SK-N-SH (cell line): ENCODE measurements around the gene ADGRB2. TPM values are rescaled to one million over a fixed set of nuclear protein-coding genes. Genes with fewer than 3 reads are reported as not detected.

Experiments
- CTCF ChIA-PET: fragments of 300-600, 350-600 bp; formaldehyde crosslinking; extraction: SDS; loops from one replicate; lab custom pipeline; 2021; lab: Yijun Ruan, JAX
- POLR2A ChIA-PET: fragments of 350-600 bp; sonication (Branson Sonifier 250); formaldehyde crosslinking; extraction: SDS; loops from one replicate; lab custom pipeline; 2020; ENCODE audit warnings: antibody characterized with exemption, inconsistent platforms; lab: Yijun Ruan, JAX
- DNase-seq: peaks from one replicate; pipeline ENCODE4 v3.0.0; 2012
- H2AFZ ChIP-seq: fragments of 200-600 bp; sonication (generic); 2 replicates; pipeline ENCODE4 v1.8.1; 2016; ENCODE audit warnings: antibody characterized with exemption, mild to moderate bottlenecking, low read depth
- H3F3A ChIP-seq: fragments of 200-600 bp; sonication (generic); replicated peaks from 2 replicates; pipeline ENCODE3; 2016; ENCODE audit warnings: antibody characterized with exemption, mild to moderate bottlenecking; ENCODE audit not compliant: insufficient read depth
- H3K27ac ChIP-seq, 2 experiments: fragments of 200-500 bp in 1 of 2; fragments of 200-600 bp in 1 of 2; sonication (Bioruptor generic) in 1 of 2; sonication (generic), shearing (Covaris generic) in 1 of 2; 2 replicates each; pipeline versions ENCODE4 v1.5.1 to v1.6.1; 2014 to 2016; ENCODE audit warnings: low read depth in 2 of 2, inconsistent platforms in 1 of 2, low read length in 1 of 2, mild to moderate bottlenecking in 1 of 2, mixed read lengths in 1 of 2
- H3K27me3 ChIP-seq: fragments of 200-600 bp; sonication (generic), shearing (Covaris generic); 2 replicates; pipeline ENCODE4 v1.6.1; 2016; ENCODE audit warnings: mixed run types; ENCODE audit not compliant: insufficient read depth
- H3K36me3 ChIP-seq, 2 experiments: fragments of 200-500 bp in 1 of 2; fragments of 200-600 bp in 1 of 2; sonication (Bioruptor generic) in 1 of 2; sonication (generic) in 1 of 2; replicated peaks in 1 of 2; 2 replicates each; pipeline versions ENCODE3 to v1.5.1; 2014 to 2016; ENCODE audit warnings: low read length in 1 of 2, mild to moderate bottlenecking in 1 of 2; ENCODE audit not compliant: insufficient read depth in 2 of 2, control insufficient read depth in 1 of 2
- H3K4me1 ChIP-seq, 2 experiments: fragments of 200-500 bp in 1 of 2; fragments of 200-600 bp in 1 of 2; sonication (Bioruptor generic) in 1 of 2; sonication (generic), shearing (Covaris generic) in 1 of 2; 2 replicates each; pipeline versions ENCODE4 v1.5.1 to v1.6.1; 2014 to 2016; ENCODE audit warnings: low read depth in 1 of 2, low read length in 1 of 2, mixed run types in 1 of 2; ENCODE audit not compliant: insufficient read depth in 2 of 2, control insufficient read depth in 1 of 2
- H3K4me2 ChIP-seq: fragments of 200-600 bp; sonication (generic), shearing (Covaris generic); 2 replicates; pipeline ENCODE4 v1.6.1; 2017; ENCODE audit warnings: mixed run types
- H3K4me3 ChIP-seq, 2 experiments: fragments of 200-500 bp in 1 of 2; fragments of 200-600 bp in 1 of 2; sonication (Bioruptor generic) in 1 of 2; sonication (generic), shearing (Covaris generic) in 1 of 2; 2 replicates each; pipeline versions ENCODE4 v1.5.1 to v1.8.1; 2014 to 2016; ENCODE audit warnings: low read depth in 2 of 2, inconsistent platforms in 1 of 2, low read length in 1 of 2, mild to moderate bottlenecking in 1 of 2, mixed read lengths in 1 of 2, moderate library complexity in 1 of 2
- H3K79me2 ChIP-seq: fragments of 200-600 bp; sonication (generic); 2 replicates; pipeline ENCODE4 v1.8.1; 2017; ENCODE audit warnings: mild to moderate bottlenecking; ENCODE audit not compliant: insufficient read depth
- H3K9ac ChIP-seq: fragments of 200-600 bp; sonication (generic); 2 replicates; pipeline ENCODE4 v1.6.1; 2017; ENCODE audit warnings: mixed run types
- H3K9me2 ChIP-seq: fragments of 200-600 bp; sonication (generic); 2 replicates; pipeline ENCODE4 v1.6.1; 2017; ENCODE audit warnings: mixed run types
- H3K9me3 ChIP-seq: fragments of 200-600 bp; sonication (generic); 2 replicates; pipeline ENCODE4 v1.6.1; 2017; ENCODE audit warnings: mixed run types, mild to moderate bottlenecking, moderate library complexity
- H4K20me1 ChIP-seq: fragments of 200-600 bp; sonication (generic); 2 replicates; pipeline ENCODE4 v1.6.1; 2017; ENCODE audit warnings: mild to moderate bottlenecking, mixed run types; ENCODE audit not compliant: insufficient read depth
- FOXJ3 ChIP-seq: sonication (generic); formaldehyde crosslinking; IDR thresholded peaks from 2 replicates; pipeline ENCODE4 v1.5.1; 2020; ENCODE audit warnings: mild to moderate bottlenecking, missing genetic modification reagents
- FOXM1 ChIP-seq: IDR thresholded peaks from 2 replicates; pipeline ENCODE4 v1.4.0; 2012; ENCODE audit warnings: low read depth, mild to moderate bottlenecking
- SMC3 ChIP-seq: IDR thresholded peaks from 2 replicates; pipeline ENCODE4 v1.6.1; 2012; ENCODE audit warnings: low read depth, low read length, improper control_type of control experiment
- TAF1 ChIP-seq: IDR thresholded peaks from 2 replicates; pipeline ENCODE4 v1.6.1; 2012; ENCODE audit warnings: low read depth, mild to moderate bottlenecking, low read length, moderate library complexity, borderline replicate concordance
- USF1 ChIP-seq: IDR thresholded peaks from 2 replicates; pipeline ENCODE4 v1.4.0; 2012; ENCODE audit warnings: low read depth, borderline replicate concordance
- WGBS: methylation state at CpG from one replicate; pipeline ENCODE4 v1.1.6; 2017; ENCODE audit warnings: low lambda C conversion rate; 5-methylcytosine and 5-hydroxymethylcytosine counted together
- polyA plus RNA-seq, 3 experiments: library from polyadenylated mRNA; depleted of rRNA; stranded (reverse); fragments of >200 nt; gene quantifications; 2 replicates each; pipeline ENCODE4 v1.2.3, GENCODE V29; 2012
- TF ChIP-seq, protein P1 (sequence below): fragments of 150-350 bp; IDR thresholded peaks from 2 replicates; pipeline ENCODE4 v1.6.1; 2016; ENCODE audit warnings: mild to moderate bottlenecking, low read depth, low read length
- TF ChIP-seq, protein P2 (sequence below): IDR thresholded peaks from 2 replicates; pipeline ENCODE4 v1.4.0; 2012; ENCODE audit warnings: low read depth, borderline replicate concordance
- TF ChIP-seq, protein P3 (sequence below): fragments of 150-350 bp; IDR thresholded peaks from 2 replicates; pipeline ENCODE4 v1.6.1; 2017; ENCODE audit warnings: antibody characterized with exemption, low read length, low read depth, borderline replicate concordance

The ADGRB2 gene
- polyA plus RNA-seq, 1 of the 3 experiments (the other 2 are of a cell fraction), result 13.0 TPM

DNA sequence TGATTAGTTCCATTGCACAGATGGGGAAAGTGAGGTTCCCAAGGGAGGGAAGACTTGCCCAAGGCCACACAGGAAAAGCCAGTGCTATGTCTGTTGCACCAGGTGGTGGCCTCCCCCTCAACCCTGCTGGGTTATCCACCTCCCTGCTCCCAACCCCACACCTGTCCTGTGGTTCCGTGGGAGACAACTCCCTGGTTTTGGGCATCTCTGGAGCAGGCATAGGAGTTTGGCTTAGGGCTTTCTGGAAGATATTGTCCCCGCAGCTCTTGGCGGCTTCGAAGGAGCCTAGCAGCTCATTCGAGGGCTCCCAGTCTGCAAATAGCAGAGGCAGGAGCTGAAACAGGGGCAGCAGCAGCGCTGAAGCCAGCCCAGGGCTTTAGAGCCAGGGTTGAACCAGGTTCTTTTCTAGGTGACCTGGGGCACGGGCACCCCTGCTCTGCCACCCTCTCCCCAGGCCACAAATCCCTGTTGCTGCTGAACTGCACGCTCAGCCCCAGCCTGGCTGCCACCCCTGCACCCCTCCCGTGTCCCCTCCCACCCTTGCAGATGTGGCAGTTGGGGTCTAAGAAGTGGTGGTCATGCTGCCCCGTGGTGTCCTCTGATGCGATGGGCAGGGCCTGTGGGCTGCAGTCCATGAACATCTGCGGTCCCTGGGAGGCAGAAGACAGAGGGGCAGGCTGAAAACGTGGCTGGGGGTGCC is 29.6 kb upstream of the ADGRB2 start (continued):
- TF ChIP-seq, protein P1, sequence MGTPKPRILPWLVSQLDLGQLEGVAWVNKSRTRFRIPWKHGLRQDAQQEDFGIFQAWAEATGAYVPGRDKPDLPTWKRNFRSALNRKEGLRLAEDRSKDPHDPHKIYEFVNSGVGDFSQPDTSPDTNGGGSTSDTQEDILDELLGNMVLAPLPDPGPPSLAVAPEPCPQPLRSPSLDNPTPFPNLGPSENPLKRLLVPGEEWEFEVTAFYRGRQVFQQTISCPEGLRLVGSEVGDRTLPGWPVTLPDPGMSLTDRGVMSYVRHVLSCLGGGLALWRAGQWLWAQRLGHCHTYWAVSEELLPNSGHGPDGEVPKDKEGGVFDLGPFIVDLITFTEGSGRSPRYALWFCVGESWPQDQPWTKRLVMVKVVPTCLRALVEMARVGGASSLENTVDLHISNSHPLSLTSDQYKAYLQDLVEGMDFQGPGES, result no peak
- TF ChIP-seq, protein P2, sequence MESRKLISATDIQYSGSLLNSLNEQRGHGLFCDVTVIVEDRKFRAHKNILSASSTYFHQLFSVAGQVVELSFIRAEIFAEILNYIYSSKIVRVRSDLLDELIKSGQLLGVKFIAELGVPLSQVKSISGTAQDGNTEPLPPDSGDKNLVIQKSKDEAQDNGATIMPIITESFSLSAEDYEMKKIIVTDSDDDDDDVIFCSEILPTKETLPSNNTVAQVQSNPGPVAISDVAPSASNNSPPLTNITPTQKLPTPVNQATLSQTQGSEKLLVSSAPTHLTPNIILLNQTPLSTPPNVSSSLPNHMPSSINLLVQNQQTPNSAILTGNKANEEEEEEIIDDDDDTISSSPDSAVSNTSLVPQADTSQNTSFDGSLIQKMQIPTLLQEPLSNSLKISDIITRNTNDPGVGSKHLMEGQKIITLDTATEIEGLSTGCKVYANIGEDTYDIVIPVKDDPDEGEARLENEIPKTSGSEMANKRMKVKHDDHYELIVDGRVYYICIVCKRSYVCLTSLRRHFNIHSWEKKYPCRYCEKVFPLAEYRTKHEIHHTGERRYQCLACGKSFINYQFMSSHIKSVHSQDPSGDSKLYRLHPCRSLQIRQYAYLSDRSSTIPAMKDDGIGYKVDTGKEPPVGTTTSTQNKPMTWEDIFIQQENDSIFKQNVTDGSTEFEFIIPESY, result no peak
- no peak for TF ChIP-seq SMC3

DNA sequence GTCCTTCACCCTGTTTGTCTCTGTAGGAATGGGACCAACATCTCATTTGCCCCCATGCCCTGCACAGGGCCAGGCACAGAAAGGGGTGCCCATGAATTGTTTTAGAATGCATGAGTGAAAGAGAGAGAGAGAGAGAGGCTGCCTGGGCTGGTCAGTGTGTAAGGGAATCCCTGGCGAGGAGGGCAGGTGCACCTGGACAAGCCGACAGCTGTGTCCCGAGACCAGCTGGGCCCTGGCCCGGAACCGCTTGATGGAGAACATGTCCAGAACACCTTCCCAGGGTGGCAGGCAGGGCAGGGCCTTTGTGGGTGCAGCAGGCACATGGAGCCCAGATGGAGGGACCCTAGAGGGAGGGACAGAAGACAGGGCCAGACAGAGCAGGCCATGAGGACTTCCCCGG is 28.9 kb upstream of the ADGRB2 start:
- H3K79me2 ChIP-seq, result peaks cover 15% of the 10 kb centered on the region
- DNase-seq, result no peak
- CTCF ChIA-PET, result interaction anchor here (1.2 to 21.1 kb wide), 5 partner anchors 18 to 145 kb away, joined by 3 to 707 read pairs (median 4); partner anchors contain the start of genes ADGRB2 and PTP4A2
- H3K9ac ChIP-seq, result no peak overlapping the region
- no peaks in the 10 kb centered on the region for H4K20me1 ChIP-seq
- WGBS, result 95% methylated on average over 4 of the region's 6 CpGs
- no peak overlapping the region for H3K4me3 ChIP-seq
- POLR2A ChIA-PET, result no interaction called here
- H2AFZ ChIP-seq, result no peak overlapping the region
- H3K27me3 ChIP-seq, result no peaks in the 10 kb centered on the region
- H3K9me2 ChIP-seq, result no peaks in the 10 kb centered on the region
- TF ChIP-seq, protein P3, sequence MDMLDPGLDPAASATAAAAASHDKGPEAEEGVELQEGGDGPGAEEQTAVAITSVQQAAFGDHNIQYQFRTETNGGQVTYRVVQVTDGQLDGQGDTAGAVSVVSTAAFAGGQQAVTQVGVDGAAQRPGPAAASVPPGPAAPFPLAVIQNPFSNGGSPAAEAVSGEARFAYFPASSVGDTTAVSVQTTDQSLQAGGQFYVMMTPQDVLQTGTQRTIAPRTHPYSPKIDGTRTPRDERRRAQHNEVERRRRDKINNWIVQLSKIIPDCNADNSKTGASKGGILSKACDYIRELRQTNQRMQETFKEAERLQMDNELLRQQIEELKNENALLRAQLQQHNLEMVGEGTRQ, result no peak
- TF ChIP-seq FOXM1 (no peak), TAF1 (no peak), USF1 (no peak), FOXJ3 (CRISPR knock-in tag) (no peak)
- H3K4me1 ChIP-seq, result peaks cover 22 to 24% of the 10 kb centered on the region in 2 experiments; a peak in 3 of 4 replicates
- H3F3A ChIP-seq, result peaks cover 3% of the 10 kb centered on the region
- H3K9me3 ChIP-seq, result no peaks in the 10 kb centered on the region
- H3K36me3 ChIP-seq, result no peaks in the 10 kb centered on the region
- H3K4me2 ChIP-seq, result no peak overlapping the region
- no peak overlapping the region for H3K27ac ChIP-seq
